GM18505 (cell line): ENCODE data around the gene ABCB8.

ENCODE experiments used
- ATAC-seq: cut with Tn5 transposase; IDR thresholded peaks from one replicate; pipeline ENCODE4 v1.9.1; 2021; ENCODE audit not compliant: unreplicated experiment
- POLR2A ChIP-seq: IDR thresholded peaks from 4 replicates; pipeline ENCODE4 v1.6.1; 2011; ENCODE audit warnings: borderline replicate concordance; ENCODE audit not compliant: insufficient read depth, insufficient read length; ENCODE audit errors: extremely low read depth

The ABCB8 gene

GRCh38 chr7:151076863-151077704 lies 48.8 kb downstream of the ABCB8 start:
- no peak for ATAC-seq
- no peak for TF ChIP-seq POLR2A

GRCh38 chr7:151077705-151078232 lies 49.5 kb downstream of the ABCB8 start:
- no peak for ATAC-seq
- TF ChIP-seq POLR2A, result peak; percentile 7

DNA sequence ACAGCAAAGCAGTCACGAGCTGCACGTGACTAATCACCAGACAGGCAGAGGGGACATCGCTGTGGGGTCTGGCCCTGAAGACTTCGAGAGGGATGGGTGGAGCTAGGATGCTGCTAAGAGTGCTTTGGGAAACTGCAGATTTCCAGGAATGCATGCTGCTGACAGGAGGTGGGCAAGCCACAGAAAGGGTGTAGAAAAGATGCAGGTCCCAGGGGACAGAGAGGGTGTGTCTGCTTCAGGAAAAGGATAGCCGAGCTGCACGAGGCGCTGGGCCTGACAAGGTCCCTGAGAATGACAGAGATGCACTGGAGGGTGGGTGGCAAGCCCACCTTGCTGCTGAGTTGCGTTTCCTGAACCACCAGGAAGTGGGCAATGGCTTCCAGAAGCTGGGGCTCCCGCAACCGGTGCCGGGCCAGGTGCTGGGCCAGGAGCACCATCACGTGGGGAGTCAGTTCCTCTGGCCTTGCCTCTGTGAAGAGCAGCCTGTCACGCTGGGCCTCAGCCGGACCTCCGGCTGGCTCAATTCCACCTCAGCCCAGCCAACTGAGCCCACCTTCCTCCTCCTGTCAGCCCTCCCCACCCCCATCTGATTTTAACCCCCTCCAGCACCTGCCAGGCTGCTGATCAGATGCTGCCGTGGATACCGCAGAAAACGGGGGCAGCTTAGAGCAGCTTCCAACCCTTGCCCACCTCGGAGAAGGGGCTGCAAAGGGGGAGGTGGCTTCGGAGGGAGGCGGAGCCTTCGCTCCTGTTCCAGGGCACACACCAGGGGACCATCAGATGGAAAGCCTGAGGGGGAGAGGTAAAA lies 50.2 kb downstream of the ABCB8 start:
- ATAC-seq, result no peak
- no peak for TF ChIP-seq POLR2A

GRCh38 chr7:151079199-151079910 lies 51.1 kb downstream of the ABCB8 start:
- no peak for ATAC-seq
- no peak for TF ChIP-seq POLR2A

GRCh38 chr7:151080067-151080521 lies 51.8 kb downstream of the ABCB8 start:
- no peak for TF ChIP-seq POLR2A
- peak; percentile 2 for ATAC-seq

GRCh38 chr7:151080522-151081169 lies 52.4 kb downstream of the ABCB8 start, which contains the start of gene FASTK:
FASTK (minus strand) TSS chr7:151080809; CDS start chr7:151080766, 43 bp downstream.
- ATAC-seq, result peak; percentile 76

GRCh38 chr7:151081170-151082101 lies 53.2 kb downstream of the ABCB8 start:
- TF ChIP-seq POLR2A, result no peak
- ATAC-seq, result no peak

More at GRCh38 chr7:151080522-151081169, 52.4 kb downstream of the ABCB8 start, which contains the start of gene FASTK:
- peak; percentile 90 for TF ChIP-seq POLR2A

DNA sequence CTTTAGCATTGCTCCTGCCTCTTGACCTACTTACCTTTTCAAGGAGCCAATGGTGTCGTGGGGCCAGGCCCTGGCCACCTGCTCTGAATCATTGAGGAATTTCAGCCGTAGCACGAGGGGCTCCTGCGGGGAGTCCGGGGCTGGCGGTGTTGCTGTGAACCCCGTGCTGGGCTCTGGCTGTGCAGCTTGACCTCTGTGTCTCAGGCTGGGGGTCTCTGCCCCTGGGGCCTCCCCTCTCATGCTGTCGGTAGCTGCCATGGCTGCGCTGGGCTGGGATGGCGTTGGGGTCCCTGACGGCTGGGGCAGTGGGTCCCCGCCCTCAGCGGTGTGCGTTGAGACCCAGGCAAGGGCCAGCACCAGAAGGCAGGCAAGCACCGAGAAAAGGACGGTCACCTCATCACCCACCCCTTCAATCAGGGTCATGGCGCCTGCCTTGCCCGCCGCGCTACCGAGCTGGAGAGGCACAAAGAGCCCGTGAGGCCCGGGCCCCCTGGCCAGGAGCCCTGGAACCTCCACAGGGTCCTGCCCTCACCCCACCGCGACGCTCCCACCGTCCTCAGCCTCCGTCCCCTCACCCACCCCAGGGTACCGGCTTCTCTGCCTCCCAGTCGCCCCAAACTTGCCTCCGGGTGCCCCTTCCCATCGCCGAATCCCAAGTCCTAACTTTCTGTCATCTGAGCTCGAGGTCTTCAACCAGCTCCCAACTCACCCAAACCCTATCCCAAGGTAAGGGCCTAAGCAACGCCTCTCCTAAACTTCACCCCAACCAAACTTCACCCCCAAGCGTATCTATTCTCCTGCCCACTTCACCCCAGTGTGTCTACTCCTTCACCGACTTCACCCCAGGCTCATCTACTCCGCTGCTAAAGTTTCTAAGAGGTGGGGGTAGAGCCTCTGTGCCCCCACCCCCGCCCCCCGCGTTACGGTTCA lies 54.2 kb downstream of the ABCB8 start:
- TF ChIP-seq POLR2A, result no peak
- no peak for ATAC-seq

DNA sequence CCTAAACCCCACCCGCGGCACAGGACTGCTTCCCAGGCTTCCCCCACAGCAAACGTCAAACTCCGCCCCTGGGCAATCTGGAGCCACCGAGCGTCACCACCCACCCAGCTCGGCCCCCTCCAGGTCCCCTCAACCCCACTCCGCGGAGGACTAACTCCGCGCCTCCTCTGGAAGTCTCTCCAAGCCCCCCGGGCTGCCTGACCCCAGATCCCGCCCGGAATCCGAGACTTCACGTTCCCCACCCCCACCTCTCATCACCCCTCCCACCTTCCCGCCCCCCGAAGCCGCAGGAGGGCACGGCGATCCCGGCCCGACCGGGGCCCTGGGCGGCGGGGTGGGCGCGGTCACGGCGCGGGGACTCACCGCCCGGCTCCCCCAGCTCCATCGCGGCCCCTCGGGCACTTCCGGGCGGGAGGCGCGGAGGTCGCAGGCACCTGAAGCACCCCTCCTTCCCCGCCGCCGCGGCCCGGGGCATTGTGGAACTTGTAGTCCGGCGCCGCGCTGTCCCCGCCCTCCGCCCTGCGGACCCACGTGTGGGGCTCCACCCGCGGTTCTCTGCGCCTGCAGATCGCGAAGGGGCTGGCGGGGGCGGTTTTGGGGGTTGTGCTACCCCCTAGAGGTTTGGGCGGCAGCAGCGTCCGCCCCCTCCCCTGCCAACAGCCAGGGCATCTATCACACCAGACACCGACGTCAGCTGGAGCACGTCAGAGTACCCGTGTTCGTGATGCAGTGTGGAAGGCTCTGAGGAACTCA lies 55.0 kb downstream of the ABCB8 start, which contains the start of gene TMUB1:
TMUB1 (minus strand) TSS at position 423 of the 753 bp plus-strand sequence. CDS start 930 bp downstream, outside the sequence.
- peak; percentile 35 for ATAC-seq
- peak; percentile 63 for TF ChIP-seq POLR2A

DNA sequence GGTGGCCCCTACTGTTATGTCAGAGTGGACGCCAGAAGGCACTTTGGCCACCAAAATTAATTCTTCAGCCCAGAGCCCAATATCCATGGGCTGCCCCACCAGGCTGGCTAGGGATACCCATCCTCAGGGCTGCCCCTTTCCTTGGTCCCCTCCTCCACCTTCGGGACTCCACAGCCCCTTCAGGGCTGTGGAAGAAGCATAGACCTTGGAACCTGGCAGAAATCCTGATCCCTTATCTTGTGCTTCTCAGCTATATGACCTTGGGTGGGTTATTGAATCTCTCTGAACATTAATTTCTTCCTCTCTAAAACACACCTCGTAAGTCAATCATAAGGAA lies 55.5 kb downstream of the ABCB8 start:
- ATAC-seq, result no peak

More for the DNA sequence above, 55.5 kb downstream of the ABCB8 start:
- no peak for TF ChIP-seq POLR2A
